Measurements from ENCODE around the gene CLCN5. TPM values are rescaled to one million over a fixed set of nuclear protein-coding genes. Genes with fewer than 3 reads are reported as not detected.

CLCN5 gene
- total RNA-seq, 2 donors from 2014 or later = 2.0 to 13.6 TPM

GRCh38 chrX:49976682-49977197 is 54.3 kb downstream of the CLCN5 start:
- no peak for DNase-seq (ENCODE audit: low spot score)
- WGBS = 37% methylated on average over 4 of the region's 4 CpGs

GRCh38 chrX:49977319-49978090 is 55.1 kb downstream of the CLCN5 start:
- H3K4me1 ChIP-seq (replicated peaks) = no peaks in the 10 kb centered on the region
- H3K9me3 ChIP-seq = no peaks in the 10 kb centered on the region
- H3K27ac ChIP-seq = no peak overlapping the region
- DNase-seq (ENCODE audit: low spot score) = no peak
- H3K4me3 ChIP-seq = no peak overlapping the region
- TF ChIP-seq CTCF (IDR thresholded peaks at IDR 0.05) (no peak), POLR2AphosphoS5 (IDR thresholded peaks at IDR 0.05) (no peak), POLR2A (IDR thresholded peaks at IDR 0.05) (no peak)
- no peaks in the 10 kb centered on the region for H3K36me3 ChIP-seq
- intact Hi-C loops (cut with DNase I) = no loop called here
- H3K27me3 ChIP-seq (replicated peaks; ENCODE audit: insufficient read depth) = no peaks in the 10 kb centered on the region
- WGBS = 56% methylated on average over 9 of the region's 9 CpGs

More at GRCh38 chrX:49976682-49977197, 54.3 kb downstream of the CLCN5 start:
- no peak overlapping the region for H3K27ac ChIP-seq
- no peak overlapping the region for H3K4me3 ChIP-seq
- no peaks in the 10 kb centered on the region for H3K36me3 ChIP-seq
- TF ChIP-seq POLR2AphosphoS5 (IDR thresholded peaks at IDR 0.05) = no peak
- no peak for TF ChIP-seq CTCF (IDR thresholded peaks at IDR 0.05)
- TF ChIP-seq POLR2A (IDR thresholded peaks at IDR 0.05) = no peak
- no peaks in the 10 kb centered on the region for H3K4me1 ChIP-seq (replicated peaks)
- H3K27me3 ChIP-seq (replicated peaks; ENCODE audit: insufficient read depth) = no peaks in the 10 kb centered on the region
- intact Hi-C loops (cut with DNase I) = no loop called here
- H3K9me3 ChIP-seq = no peaks in the 10 kb centered on the region

- TF ChIP-seq POLR2AphosphoS5 (IDR thresholded peaks at IDR 0.05) = no peak
- no peak for TF ChIP-seq POLR2A (IDR thresholded peaks at IDR 0.05)
These were observed 55.8 kb downstream of the CLCN5 start for GRCh38 chrX:49978176-49978575.

GRCh38 chrX:49986058-49986457 is 63.7 kb downstream of the CLCN5 start:
- intact Hi-C loops (cut with DNase I) = no loop called here
- no peak for DNase-seq (ENCODE audit: low spot score)
- Histone ChIP-seq H3K4me1 (replicated peaks) (no peaks in the 10 kb centered on the region), H3K27me3 (replicated peaks; ENCODE audit: insufficient read depth) (no peaks in the 10 kb centered on the region), H3K9me3 (no peaks in the 10 kb centered on the region), H3K27ac (no peak overlapping the region), H3K36me3 (no peaks in the 10 kb centered on the region), H3K4me3 (no peak overlapping the region)
- WGBS = 90% methylated on average over 3 of the region's 3 CpGs
- TF ChIP-seq CTCF (IDR thresholded peaks at IDR 0.05) = no peak
- no peak for TF ChIP-seq POLR2AphosphoS5 (IDR thresholded peaks at IDR 0.05)
- no peak for TF ChIP-seq POLR2A (IDR thresholded peaks at IDR 0.05)

More at GRCh38 chrX:49978176-49978575, 55.8 kb downstream of the CLCN5 start:
- intact Hi-C loops (cut with DNase I) = no loop called here
- Histone ChIP-seq H3K27me3 (replicated peaks; ENCODE audit: insufficient read depth) (no peaks in the 10 kb centered on the region), H3K4me3 (no peak overlapping the region), H3K4me1 (replicated peaks) (no peaks in the 10 kb centered on the region), H3K9me3 (no peaks in the 10 kb centered on the region), H3K27ac (no peak overlapping the region), H3K36me3 (no peaks in the 10 kb centered on the region)
- DNase-seq (ENCODE audit: low spot score) = no peak
- WGBS = 78% methylated on average over 2 of the region's 2 CpGs

- Histone ChIP-seq H3K9me3 (no peaks in the 10 kb centered on the region), H3K4me1 (replicated peaks) (no peaks in the 10 kb centered on the region), H3K36me3 (no peaks in the 10 kb centered on the region), H3K27me3 (replicated peaks; ENCODE audit: insufficient read depth) (no peaks in the 10 kb centered on the region), H3K27ac (no peak overlapping the region), H3K4me3 (no peak overlapping the region)
- WGBS = 88% methylated on average over 2 of the region's 2 CpGs
- TF ChIP-seq POLR2AphosphoS5 (IDR thresholded peaks at IDR 0.05) (no peak), POLR2A (IDR thresholded peaks at IDR 0.05) (no peak), CTCF (IDR thresholded peaks at IDR 0.05) (no peak)
- DNase-seq (ENCODE audit: low spot score) = no peak
- intact Hi-C loops (cut with DNase I) = no loop called here
These were observed 65.3 kb downstream of the CLCN5 start for GRCh38 chrX:49987651-49988050.

Measured in prostate gland (tissue), 2 donors.